Measurements from ENCODE around the gene CTDSPL.

CTDSPL gene

GRCh38 chr3:37896827-37897226 is 35.1 kb downstream of the CTDSPL start:
- TF ChIP-seq CTCF (IDR thresholded peaks at IDR 0.05; ENCODE audit: low read length, missing control alignments) = no peak
- DNase-seq (ENCODE audit: low read depth) = no peak
- no peak overlapping the region for H3K4me3 ChIP-seq (replicated peaks; ENCODE audit: low read depth, low read length)

- H3K4me3 ChIP-seq (replicated peaks; ENCODE audit: low read depth, low read length) = no peak overlapping the region
- DNase-seq (ENCODE audit: low read depth) = no peak
- TF ChIP-seq CTCF (IDR thresholded peaks at IDR 0.05; ENCODE audit: low read length, missing control alignments) = no peak
Measured at GRCh38 chr3:37897763-37898162, 36.1 kb downstream of the CTDSPL start.

- H3K4me3 ChIP-seq (replicated peaks; ENCODE audit: low read depth, low read length) = no peak overlapping the region
Measured at GRCh38 chr3:37898424-37898823, 36.7 kb downstream of the CTDSPL start.

GRCh38 chr3:37899101-37899707 is 37.5 kb downstream of the CTDSPL start:
- no peak overlapping the region for H3K4me3 ChIP-seq (replicated peaks; ENCODE audit: low read depth, low read length)
- no peak for DNase-seq (ENCODE audit: low read depth)
- no peak for TF ChIP-seq CTCF (IDR thresholded peaks at IDR 0.05; ENCODE audit: low read length, missing control alignments)

More at GRCh38 chr3:37898424-37898823, 36.7 kb downstream of the CTDSPL start:
- no peak for TF ChIP-seq CTCF (IDR thresholded peaks at IDR 0.05; ENCODE audit: low read length, missing control alignments)
- DNase-seq (ENCODE audit: low read depth) = no peak

- TF ChIP-seq CTCF (IDR thresholded peaks at IDR 0.05; ENCODE audit: low read length, missing control alignments) = no peak
- H3K4me3 ChIP-seq (replicated peaks; ENCODE audit: low read depth, low read length) = no peak overlapping the region
- no peak for DNase-seq (ENCODE audit: low read depth)
Measured at GRCh38 chr3:37899711-37900306, 38.1 kb downstream of the CTDSPL start.

- H3K4me3 ChIP-seq (replicated peaks; ENCODE audit: low read depth, low read length) = no peak overlapping the region
- no peak for TF ChIP-seq CTCF (IDR thresholded peaks at IDR 0.05; ENCODE audit: low read length, missing control alignments)
- DNase-seq (ENCODE audit: low read depth) = no peak
Measured at GRCh38 chr3:37901721-37902120, 40.0 kb downstream of the CTDSPL start.

GRCh38 chr3:37902674-37903073 is 41.0 kb downstream of the CTDSPL start:
- no peak for TF ChIP-seq CTCF (IDR thresholded peaks at IDR 0.05; ENCODE audit: low read length, missing control alignments)
- DNase-seq (ENCODE audit: low read depth) = no peak
- no peak overlapping the region for H3K4me3 ChIP-seq (replicated peaks; ENCODE audit: low read depth, low read length)
